GM18499 (cell line): Measurements from ENCODE around the gene KBTBD12.
"Not testable (repeated sequence)": the region's sequence is repeated elsewhere in the genome, so short reads cannot be mapped to it uniquely, and the experiment has no call there.

ENCODE experiments used
- ATAC-seq: cut with Tn5 transposase; IDR thresholded peaks from one replicate; pipeline ENCODE4 v1.9.1; 2021; ENCODE audit warnings: moderate number of reproducible peaks; ENCODE audit not compliant: insufficient read depth, unreplicated experiment

The KBTBD12 gene, protein sequence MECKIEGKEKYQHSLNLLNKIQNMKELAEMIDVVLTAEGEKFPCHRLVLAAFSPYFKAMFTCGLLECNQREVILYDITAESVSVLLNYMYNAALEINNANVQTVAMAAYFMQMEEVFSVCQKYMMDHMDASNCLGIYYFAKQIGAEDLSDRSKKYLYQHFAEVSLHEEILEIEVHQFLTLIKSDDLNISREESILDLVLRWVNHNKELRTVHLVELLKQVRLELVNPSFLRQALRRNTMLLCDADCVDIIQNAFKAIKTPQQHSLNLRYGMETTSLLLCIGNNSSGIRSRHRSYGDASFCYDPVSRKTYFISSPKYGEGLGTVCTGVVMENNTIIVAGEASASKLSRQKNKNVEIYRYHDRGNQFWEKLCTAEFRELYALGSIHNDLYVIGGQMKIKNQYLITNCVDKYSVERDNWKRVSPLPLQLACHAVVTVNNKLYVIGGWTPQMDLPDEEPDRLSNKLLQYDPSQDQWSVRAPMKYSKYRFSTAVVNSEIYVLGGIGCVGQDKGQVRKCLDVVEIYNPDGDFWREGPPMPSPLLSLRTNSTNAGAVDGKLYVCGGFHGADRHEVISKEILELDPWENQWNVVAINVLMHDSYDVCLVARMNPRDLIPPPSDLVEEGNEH

DNA sequence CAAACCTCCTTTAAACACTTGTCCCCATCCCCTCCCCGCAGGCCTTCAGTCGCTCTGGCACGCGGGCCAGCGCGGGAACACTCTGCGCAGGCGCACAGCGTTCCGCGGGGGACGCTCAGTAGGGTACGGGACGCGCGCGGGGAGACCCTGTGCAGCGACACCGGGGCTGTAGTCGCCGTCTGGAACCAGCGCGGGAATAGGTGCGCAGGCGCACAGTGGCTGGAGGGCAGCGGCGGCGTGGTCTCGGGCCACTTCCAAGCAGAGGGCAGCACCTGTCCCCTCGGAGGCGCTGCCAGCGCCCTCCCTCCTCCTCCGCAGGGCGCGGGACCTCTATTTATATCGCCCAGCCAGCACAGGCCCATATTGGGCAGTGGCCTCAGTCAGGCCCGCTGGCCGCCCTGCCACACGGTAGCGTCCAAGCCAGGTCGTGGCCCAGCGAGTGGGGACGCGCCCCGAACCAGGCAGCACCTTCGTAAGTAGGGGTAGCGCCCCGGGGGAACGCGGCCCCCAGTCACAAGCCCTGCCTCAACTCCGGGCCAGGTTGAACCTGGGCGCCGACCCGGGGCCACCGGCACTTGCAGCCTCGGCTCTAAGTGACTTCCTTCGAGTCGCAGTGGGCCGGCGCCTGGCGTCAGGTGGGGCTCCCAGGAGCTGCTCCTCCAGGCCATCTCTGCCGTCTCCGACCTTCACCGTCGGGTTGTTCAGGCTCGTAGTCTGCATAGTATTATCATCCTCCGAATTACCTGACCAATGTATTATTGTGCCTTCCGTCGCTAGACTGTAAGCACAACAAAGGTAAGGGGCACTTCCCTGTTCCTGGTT is at the start of gene KBTBD12:
TSS of gene KBTBD12 (plus strand) at position 118 of the 822 bp plus-strand sequence. CDS start 7,830 bp downstream, outside the sequence.
- ATAC-seq: no peak

GRCh38 chr3:127865941-127866340 is 49.1 kb upstream of the KBTBD12 start:
- no peak for ATAC-seq

GRCh38 chr3:127867412-127867811 is 47.6 kb upstream of the KBTBD12 start:
- ATAC-seq: no peak

DNA sequence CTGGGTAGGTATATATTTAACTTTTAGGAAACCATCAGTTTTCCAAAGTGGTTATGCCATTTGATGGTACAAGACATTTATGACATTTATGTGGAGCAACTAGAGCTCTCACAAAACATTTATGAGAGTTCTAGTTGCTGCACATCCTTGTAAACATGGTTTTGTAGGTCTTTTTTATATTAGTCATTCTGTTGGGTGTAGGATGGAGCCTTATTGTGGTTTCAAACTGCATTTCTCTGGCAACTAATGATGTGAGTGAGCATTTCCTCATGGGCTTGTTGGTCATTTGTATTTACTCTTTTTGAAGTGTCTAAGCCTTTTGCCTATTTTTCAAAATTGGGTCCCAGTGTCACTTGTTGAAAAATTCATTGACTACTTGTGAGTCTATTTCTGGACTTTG is 47.0 kb upstream of the KBTBD12 start:
- ATAC-seq: no peak

DNA sequence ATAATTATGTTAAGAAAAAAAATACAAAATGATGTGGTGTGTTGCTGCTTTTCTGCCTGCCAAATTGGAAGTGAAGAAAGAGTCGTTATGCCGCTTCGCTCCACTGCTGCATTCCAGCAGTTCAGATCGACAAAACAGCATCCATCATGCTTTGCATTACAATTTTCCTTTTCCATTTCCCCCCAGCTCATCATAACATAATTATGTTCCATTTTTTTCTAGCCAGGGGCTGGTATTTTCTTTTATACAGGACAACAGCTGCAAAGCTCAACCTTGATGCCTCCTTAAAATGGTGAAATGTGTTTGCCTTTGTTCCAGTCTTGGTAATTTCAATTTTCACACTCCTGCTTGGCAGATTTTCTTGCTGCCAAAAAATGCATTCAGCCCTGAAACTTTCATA is 44.9 kb upstream of the KBTBD12 start:
- ATAC-seq: no peak

GRCh38 chr3:127874097-127874496 is 40.9 kb upstream of the KBTBD12 start:
- not testable (repeated sequence) for ATAC-seq

DNA sequence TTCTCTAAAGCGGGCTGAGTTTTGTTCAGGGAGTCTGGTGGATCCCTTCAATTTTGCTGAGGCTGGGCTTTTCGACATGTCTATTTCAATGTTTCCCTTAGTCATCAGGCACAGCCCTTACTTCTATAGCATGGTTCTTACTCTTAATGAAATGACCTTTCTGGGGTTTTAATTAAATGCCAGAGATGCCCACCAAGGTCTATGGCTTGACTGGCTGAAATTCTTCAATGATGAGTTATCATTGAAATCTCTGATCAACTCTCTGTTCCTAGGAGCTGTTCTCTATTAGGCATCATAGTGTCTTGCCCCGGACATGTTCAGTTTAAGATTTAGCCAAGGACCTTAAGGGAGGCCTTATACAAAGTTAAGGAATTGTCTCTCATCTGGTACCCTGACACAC is 33.4 kb upstream of the KBTBD12 start:
- no peak for ATAC-seq

GRCh38 chr3:127884041-127884440 is 31.0 kb upstream of the KBTBD12 start:
- ATAC-seq: no peak

DNA sequence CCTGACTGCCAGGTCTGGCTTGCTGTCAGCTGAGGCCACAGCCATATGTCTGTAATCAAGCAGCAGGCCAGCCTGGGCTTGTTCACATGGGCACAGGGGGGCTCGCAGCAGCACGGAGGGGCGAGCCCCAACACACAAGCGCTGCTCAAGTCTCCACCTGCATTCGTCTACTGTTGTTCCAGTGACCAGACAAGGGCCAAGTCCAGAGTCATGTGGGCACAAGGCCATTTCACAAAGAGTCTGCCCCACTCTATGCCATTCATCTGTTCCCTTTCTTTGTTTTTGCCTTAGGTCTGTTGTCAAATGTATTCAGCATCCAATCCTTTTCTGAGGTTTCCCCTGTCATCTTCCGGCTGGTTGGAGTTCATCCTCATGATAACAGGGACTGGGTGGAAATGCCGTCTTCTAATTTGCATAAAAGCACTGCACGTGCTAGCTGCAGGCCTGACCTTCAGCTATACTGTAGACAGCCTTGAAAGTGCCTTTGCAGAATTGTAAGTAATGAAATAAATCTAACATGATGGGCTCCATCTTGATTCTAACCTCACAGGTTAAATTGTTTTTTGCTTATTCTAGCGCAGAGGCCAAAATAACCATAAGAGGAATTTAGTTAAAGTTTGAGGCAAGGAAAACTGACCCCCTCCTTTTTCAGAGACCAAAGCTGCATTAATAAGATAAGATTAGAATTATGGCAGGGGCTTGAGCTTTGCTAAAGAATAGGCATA is 28.6 kb upstream of the KBTBD12 start:
- ATAC-seq: no peak

DNA sequence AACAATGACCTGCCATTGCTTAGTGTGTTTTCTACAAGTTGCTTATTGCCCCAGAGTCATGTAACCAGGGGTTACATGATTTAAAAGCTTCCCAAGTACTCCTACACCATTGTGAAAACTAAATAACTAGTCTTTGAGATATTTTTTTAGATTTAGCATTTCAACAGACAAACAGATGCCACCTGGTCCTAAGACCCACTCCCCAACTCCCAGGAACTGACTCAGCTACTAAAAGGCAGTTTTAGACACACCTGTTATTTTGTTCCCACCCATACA is 28.1 kb upstream of the KBTBD12 start:
- no peak for ATAC-seq

DNA sequence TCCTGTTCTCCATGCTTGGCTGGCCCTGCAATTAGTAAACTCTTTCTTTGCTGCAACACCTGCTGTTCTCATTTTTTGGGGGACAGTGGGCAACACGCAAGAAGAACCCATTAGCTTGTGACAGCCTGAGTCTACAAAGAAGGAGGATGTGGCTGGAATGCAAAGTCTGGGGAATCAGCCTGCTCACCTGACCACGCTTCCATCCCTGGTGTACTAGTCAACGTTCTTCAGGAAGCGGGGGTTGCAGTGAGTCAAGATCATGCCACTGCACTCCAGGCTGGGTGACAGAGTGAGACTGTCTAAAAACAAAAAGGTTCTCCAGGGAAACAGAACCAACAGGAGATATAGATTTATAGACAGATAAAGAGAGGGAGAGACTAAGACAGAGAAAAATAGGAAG is 27.7 kb upstream of the KBTBD12 start:
- no peak for ATAC-seq

DNA sequence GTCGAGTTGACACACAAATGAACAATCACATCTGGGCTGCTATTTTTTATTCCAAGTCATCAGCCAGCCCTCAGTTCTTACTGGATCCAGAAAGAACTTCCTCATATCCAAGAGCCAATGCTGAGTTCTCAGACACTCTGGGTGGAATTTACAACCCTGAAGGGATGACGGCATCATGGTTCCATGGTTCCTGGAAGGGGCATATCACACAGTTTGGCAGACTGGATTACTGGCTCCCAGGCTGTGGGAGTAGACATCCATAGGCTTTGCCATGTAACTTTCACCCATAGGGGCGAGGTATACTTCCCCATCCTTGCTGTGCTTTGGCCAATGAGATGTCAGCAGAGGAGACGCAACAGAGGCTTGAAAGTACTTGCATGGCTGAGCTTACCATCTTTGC is 26.9 kb upstream of the KBTBD12 start:
- no peak for ATAC-seq

GRCh38 chr3:127888564-127889107 is 26.4 kb upstream of the KBTBD12 start:
- no peak for ATAC-seq

DNA sequence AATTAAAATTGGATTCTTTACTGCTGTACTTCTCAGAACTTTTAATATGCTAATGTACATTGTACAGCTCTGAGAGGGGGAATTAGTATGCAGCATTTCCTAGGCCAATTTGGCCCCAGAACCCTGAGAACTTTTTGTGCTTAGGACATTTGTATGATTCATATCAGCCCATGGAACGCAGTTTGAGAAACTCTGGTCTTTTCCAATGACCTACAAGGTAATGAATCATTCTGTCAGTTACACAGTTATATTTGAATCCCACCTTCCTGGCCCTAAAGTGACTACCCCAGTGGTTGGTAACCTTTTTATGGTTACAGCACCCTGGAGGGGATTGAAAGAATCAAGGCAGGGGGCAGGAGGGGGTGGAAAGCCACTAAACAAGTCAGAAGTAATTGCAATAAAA is 25.6 kb upstream of the KBTBD12 start:
- ATAC-seq: no peak

DNA sequence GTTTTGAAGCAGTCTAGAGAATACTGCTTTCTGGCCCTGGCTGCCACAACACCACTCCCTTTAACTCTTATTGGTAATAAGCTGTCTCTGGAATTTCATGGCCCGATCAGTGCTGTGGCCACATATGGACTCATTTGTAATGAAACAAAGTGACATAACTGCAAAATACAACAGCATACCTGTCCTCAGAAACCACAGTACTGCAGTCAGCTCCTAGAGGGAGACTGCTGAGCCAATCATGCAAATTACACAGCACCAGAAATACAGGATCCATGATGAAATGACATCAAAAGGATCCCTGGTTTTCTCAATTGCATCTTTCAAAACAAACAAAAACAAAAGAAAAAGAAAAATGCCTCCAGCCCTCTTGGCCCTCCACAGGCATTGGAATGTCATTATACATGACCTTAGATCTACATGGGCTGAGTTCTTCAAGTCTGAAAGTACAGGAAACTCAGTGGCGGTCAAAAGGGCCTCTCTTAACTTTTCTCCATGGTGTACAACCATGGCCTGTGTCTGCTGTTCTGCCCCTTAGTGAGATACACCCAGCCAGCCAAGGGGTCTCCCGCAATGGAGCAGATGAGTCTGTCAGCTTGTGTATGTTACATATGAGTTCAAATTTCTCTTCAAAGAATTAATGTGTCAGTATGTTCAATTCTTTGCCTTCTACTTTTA is 24.9 kb upstream of the KBTBD12 start:
- no peak for ATAC-seq

GRCh38 chr3:127890651-127891290 is 24.3 kb upstream of the KBTBD12 start:
- ATAC-seq: not testable (repeated sequence)

DNA sequence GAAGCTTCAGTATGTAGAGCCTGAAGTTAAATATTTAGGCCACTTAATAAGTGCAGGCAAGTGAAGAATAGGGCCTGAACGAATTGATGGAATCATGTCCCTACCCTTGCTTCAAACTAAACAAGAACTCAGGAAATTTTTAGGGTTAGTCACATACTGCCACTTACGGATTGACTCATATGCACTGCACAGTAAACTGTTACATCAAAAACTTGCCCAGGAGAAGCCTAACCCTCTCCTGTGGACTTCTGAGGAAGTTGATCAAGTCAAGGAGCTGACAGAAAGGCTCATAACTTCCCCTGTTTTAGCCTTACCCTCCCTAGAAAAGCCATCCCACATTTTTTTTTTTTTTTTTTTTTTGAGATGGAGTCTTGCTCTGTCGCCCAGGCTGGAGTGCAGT is 20.6 kb upstream of the KBTBD12 start:
- no peak for ATAC-seq

GRCh38 chr3:127899200-127899599 is 15.8 kb upstream of the KBTBD12 start:
- ATAC-seq: no peak

DNA sequence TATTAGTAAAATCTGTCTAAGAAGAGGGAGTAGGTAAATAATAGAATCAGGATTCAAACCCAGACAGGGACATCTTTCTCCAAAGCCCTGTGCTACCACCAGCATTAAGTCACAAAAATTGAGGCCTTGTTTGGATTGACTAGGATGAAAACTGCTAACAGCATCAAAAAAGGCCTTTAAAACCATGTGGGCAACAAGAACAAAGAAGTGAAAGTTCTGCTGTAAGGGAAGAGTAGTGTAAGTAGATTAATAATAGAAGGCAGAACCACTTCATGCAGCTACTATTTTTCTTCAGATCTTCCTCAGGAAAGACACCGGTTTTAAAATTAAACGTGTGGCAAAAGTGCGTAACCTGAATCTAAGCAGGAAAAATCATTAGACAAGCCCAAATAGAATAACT is 15.3 kb upstream of the KBTBD12 start:
- ATAC-seq: no peak
